Activated CD8-positive, alpha-beta T cell treated with anti-CD3 and anti-CD28 coated beads for 36 hours (primary cell): ENCODE data around the gene DDAH1. TPM values are rescaled to one million over a fixed set of nuclear protein-coding genes. Genes with fewer than 3 reads are reported as not detected.

Source experiments
- ATAC-seq: fragments of 200-7000 bp; cut with Tn5 transposase; one replicate; pipeline ENCODE4 v1.10.0; 2021; ENCODE audit warnings: mild to moderate bottlenecking, moderate library complexity
- CTCF ChIA-PET: fragments of 350-600 bp; sonication (Branson Sonifier 250); formaldehyde crosslinking; loops from one replicate; lab custom pipeline; 2021; ENCODE audit warnings: antibody characterized with exemption; lab: Charles Lee
- POLR2A ChIA-PET: fragments of 350-600 bp; sonication (Branson Sonifier 250); formaldehyde crosslinking; loops from one replicate; lab custom pipeline; 2021; ENCODE audit warnings: antibody characterized with exemption; lab: Charles Lee
- DNase-seq: peaks from one replicate; pipeline ENCODE4 v3.0.0-alpha.2; 2020
- H3K27ac Mint-ChIP-seq: one replicate; pipeline ENCODE4 v1.8.0; 2021; ENCODE audit warnings: mild to moderate bottlenecking, mixed read lengths
- H3K27me3 Mint-ChIP-seq: one replicate; pipeline ENCODE4 v1.8.0; 2021; ENCODE audit warnings: mixed read lengths
- H3K36me3 Mint-ChIP-seq: one replicate; pipeline ENCODE4 v1.8.0; 2021; ENCODE audit warnings: low read depth, mixed read lengths
- H3K4me1 Mint-ChIP-seq: one replicate; pipeline ENCODE4 v1.8.0; 2021; ENCODE audit warnings: low read depth, mixed read lengths
- H3K4me3 Mint-ChIP-seq: one replicate; pipeline ENCODE4 v1.8.0; 2021; ENCODE audit warnings: mild to moderate bottlenecking, moderate library complexity, mixed read lengths
- H3K9me3 Mint-ChIP-seq: one replicate; pipeline ENCODE4 v1.8.0; 2021; ENCODE audit warnings: mixed read lengths
- intact Hi-C: fragments of 100-400 bp; cut with micrococcal nuclease; formaldehyde crosslinking; loops from one replicate; pipeline ENCODE4 v1.10.0; 2022
- total RNA-seq, 2 experiments: library from RNA; stranded (reverse); gene quantifications; one replicate each; pipeline ENCODE4 v1.2.3, GENCODE V29; 2021
- TF ChIP-seq, protein P1 (sequence below): fragments of 200-600 bp; IDR thresholded peaks from one replicate; pipeline ENCODE4 v1.8.0; 2022; ENCODE audit warnings: antibody characterized with exemption, mild to moderate bottlenecking

DDAH1 gene
- total RNA-seq, 2 experiments from 2014 or later: 0.07 to 0.09 TPM

- ATAC-seq: no peak
- Mint-ChIP-seq H3K9me3 (peaks cover 6% of the 10 kb centered on the region), H3K4me3 (no peak overlapping the region), H3K4me1 (no peaks in the 10 kb centered on the region), H3K27ac (no peak overlapping the region), H3K27me3 (peaks cover 5% of the 10 kb centered on the region), H3K36me3 (no peaks in the 10 kb centered on the region)
- ChIA-PET CTCF (no interaction called here), POLR2A (interaction anchor here (0.5 kb wide), 1 partner anchor 667 kb away, joined by 3 read pairs; no protein-coding TSS in a partner anchor)
- TF ChIP-seq, protein P1, sequence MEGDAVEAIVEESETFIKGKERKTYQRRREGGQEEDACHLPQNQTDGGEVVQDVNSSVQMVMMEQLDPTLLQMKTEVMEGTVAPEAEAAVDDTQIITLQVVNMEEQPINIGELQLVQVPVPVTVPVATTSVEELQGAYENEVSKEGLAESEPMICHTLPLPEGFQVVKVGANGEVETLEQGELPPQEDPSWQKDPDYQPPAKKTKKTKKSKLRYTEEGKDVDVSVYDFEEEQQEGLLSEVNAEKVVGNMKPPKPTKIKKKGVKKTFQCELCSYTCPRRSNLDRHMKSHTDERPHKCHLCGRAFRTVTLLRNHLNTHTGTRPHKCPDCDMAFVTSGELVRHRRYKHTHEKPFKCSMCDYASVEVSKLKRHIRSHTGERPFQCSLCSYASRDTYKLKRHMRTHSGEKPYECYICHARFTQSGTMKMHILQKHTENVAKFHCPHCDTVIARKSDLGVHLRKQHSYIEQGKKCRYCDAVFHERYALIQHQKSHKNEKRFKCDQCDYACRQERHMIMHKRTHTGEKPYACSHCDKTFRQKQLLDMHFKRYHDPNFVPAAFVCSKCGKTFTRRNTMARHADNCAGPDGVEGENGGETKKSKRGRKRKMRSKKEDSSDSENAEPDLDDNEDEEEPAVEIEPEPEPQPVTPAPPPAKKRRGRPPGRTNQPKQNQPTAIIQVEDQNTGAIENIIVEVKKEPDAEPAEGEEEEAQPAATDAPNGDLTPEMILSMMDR: no peak
- intact Hi-C loops: no loop called here
- DNase-seq: no peak
Measured at GRCh38 chr1:85378534-85378933, 86.4 kb downstream of the DDAH1 start.

GRCh38 chr1:85376356-85376755, 88.6 kb downstream of the DDAH1 start:
- POLR2A ChIA-PET: no interaction called here
- no peak overlapping the region for H3K27ac Mint-ChIP-seq

DNA sequence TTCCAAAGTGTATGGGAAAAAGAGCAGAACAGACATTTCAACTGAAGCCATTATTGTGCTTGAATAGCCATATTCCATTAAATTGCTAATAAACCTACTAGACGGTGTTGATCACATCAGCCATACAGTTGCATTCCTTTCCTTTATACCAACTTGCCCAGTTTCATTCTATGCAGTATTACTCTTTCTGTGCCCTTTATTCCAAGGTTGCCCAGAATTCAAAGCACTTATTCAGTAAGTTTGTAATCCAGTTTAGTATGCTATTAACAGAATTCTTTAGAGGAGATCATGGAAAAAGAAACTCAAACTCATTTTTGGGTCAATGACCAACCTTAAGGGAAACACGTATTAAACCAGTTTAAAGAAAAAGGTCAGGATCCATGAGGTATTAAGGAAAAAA, 89.5 kb downstream of the DDAH1 start:
- TF ChIP-seq, protein P1: no peak
- DNase-seq (no peak), ATAC-seq (no peak)
- H3K27ac Mint-ChIP-seq: no peak overlapping the region
- no peaks in the 10 kb centered on the region for H3K4me1 Mint-ChIP-seq
- no peaks in the 10 kb centered on the region for H3K36me3 Mint-ChIP-seq
- ChIA-PET POLR2A (no interaction called here), CTCF (interaction anchor here (1.3 kb wide), 1 partner anchor 10 kb away, joined by 3 read pairs; no protein-coding TSS in a partner anchor)
- intact Hi-C loops: no loop called here
- H3K27me3 Mint-ChIP-seq: peaks cover 4% of the 10 kb centered on the region
- no peaks in the 10 kb centered on the region for H3K9me3 Mint-ChIP-seq
- H3K4me3 Mint-ChIP-seq: no peak overlapping the region

More at GRCh38 chr1:85376356-85376755, 88.6 kb downstream of the DDAH1 start:
- H3K4me1 Mint-ChIP-seq: no peaks in the 10 kb centered on the region
- no peaks in the 10 kb centered on the region for H3K9me3 Mint-ChIP-seq
- H3K27me3 Mint-ChIP-seq: peaks cover 4% of the 10 kb centered on the region
- no peaks in the 10 kb centered on the region for H3K36me3 Mint-ChIP-seq
- no peak overlapping the region for H3K4me3 Mint-ChIP-seq
- intact Hi-C loops: no loop called here
- CTCF ChIA-PET: interaction anchor here (0.8 kb wide), 1 partner anchor 49 kb away, joined by 3 read pairs; no protein-coding TSS in a partner anchor
- TF ChIP-seq, protein P1: no peak
- no peak for ATAC-seq
- no peak for DNase-seq

- CTCF ChIA-PET: no interaction called here
- POLR2A ChIA-PET: no interaction called here
- no peaks in the 10 kb centered on the region for H3K4me1 Mint-ChIP-seq
Measured at GRCh38 chr1:85374160-85374559, 90.8 kb downstream of the DDAH1 start.

GRCh38 chr1:85373378-85373708, 91.6 kb downstream of the DDAH1 start:
- intact Hi-C loops: no loop called here
- Mint-ChIP-seq H3K4me1 (no peaks in the 10 kb centered on the region), H3K27me3 (peaks cover 4% of the 10 kb centered on the region), H3K27ac (no peak overlapping the region), H3K4me3 (no peak overlapping the region), H3K36me3 (no peaks in the 10 kb centered on the region), H3K9me3 (no peaks in the 10 kb centered on the region)
- DNase-seq (no peak), ATAC-seq (no peak)
- POLR2A ChIA-PET: no interaction called here
- TF ChIP-seq, protein P1: no peak
- CTCF ChIA-PET: no interaction called here

More at GRCh38 chr1:85374160-85374559, 90.8 kb downstream of the DDAH1 start:
- ATAC-seq (no peak), DNase-seq (no peak)
- H3K36me3 Mint-ChIP-seq: no peaks in the 10 kb centered on the region
- H3K4me3 Mint-ChIP-seq: no peak overlapping the region
- H3K27me3 Mint-ChIP-seq: peaks cover 4% of the 10 kb centered on the region
- no peak overlapping the region for H3K27ac Mint-ChIP-seq
- H3K9me3 Mint-ChIP-seq: no peaks in the 10 kb centered on the region
- intact Hi-C loops: no loop called here
- TF ChIP-seq, protein P1: no peak
